Epidermal melanocyte (primary cell): ENCODE results near the gene RAPH1.
A peak's percentile ranks its signal among the peaks of the same experiment; 100 is the strongest.
"Not testable (repeated sequence)": the region's sequence is repeated elsewhere in the genome, so short reads cannot be mapped to it uniquely, and the experiment has no call there.

ENCODE experiments used
- DNase-seq: peaks from one replicate; pipeline ENCODE4 v3.0.0; 2011; ENCODE audit warnings: low spot score; ENCODE audit not compliant: insufficient read length

The RAPH1 gene

GRCh38 chr2:203544402-203544801 lies 9.3 kb upstream of the RAPH1 start:
- no peak for DNase-seq

- DNase-seq = no peak
Measured at GRCh38 chr2:203543898-203544328, 8.8 kb upstream of the RAPH1 start.

GRCh38 chr2:203540598-203540997 lies 5.5 kb upstream of the RAPH1 start:
- DNase-seq = not testable (repeated sequence)

GRCh38 chr2:203538237-203538636 lies 3.1 kb upstream of the RAPH1 start:
- DNase-seq = not testable (repeated sequence)

GRCh38 chr2:203536586-203536951 lies 1.5 kb upstream of the RAPH1 start:
- DNase-seq = not testable (repeated sequence)

GRCh38 chr2:203535784-203536585 lies 884 bp upstream of the RAPH1 start:
- peak; percentile 69 for DNase-seq

GRCh38 chr2:203534621-203535077 lies 452 bp downstream of the RAPH1 start:
- DNase-seq = no peak

GRCh38 chr2:203533676-203534591 lies 1.2 kb downstream of the RAPH1 start:
- no peak for DNase-seq

GRCh38 chr2:203532957-203533658 lies 2.0 kb downstream of the RAPH1 start:
- DNase-seq = peak; percentile 37

GRCh38 chr2:203527719-203528118 lies 7.4 kb downstream of the RAPH1 start:
- no peak for DNase-seq

- DNase-seq = not testable (repeated sequence)
Measured at GRCh38 chr2:203513268-203513667, 21.8 kb downstream of the RAPH1 start.

- no peak for DNase-seq
Measured at GRCh38 chr2:203510941-203511305, 24.2 kb downstream of the RAPH1 start.

GRCh38 chr2:203510256-203510940 lies 24.7 kb downstream of the RAPH1 start:
- no peak for DNase-seq

- DNase-seq = not testable (repeated sequence)
Measured at GRCh38 chr2:203503460-203503859, 31.6 kb downstream of the RAPH1 start.

GRCh38 chr2:203501873-203502272 lies 33.2 kb downstream of the RAPH1 start:
- no peak for DNase-seq

GRCh38 chr2:203500951-203501350 lies 34.1 kb downstream of the RAPH1 start:
- no peak for DNase-seq

- DNase-seq = no peak
Measured at GRCh38 chr2:203500297-203500696, 34.8 kb downstream of the RAPH1 start.

- DNase-seq = no peak
Measured at GRCh38 chr2:203498161-203498560, 36.9 kb downstream of the RAPH1 start.

- no peak for DNase-seq
Measured at GRCh38 chr2:203492965-203493364, 42.1 kb downstream of the RAPH1 start.

- no peak for DNase-seq
Measured at GRCh38 chr2:203490391-203490790, 44.7 kb downstream of the RAPH1 start.

- no peak for DNase-seq
Measured at GRCh38 chr2:203489531-203489930, 45.6 kb downstream of the RAPH1 start.
